Measurements from ENCODE around the gene RFXANK.

Gene RFXANK

DNA sequence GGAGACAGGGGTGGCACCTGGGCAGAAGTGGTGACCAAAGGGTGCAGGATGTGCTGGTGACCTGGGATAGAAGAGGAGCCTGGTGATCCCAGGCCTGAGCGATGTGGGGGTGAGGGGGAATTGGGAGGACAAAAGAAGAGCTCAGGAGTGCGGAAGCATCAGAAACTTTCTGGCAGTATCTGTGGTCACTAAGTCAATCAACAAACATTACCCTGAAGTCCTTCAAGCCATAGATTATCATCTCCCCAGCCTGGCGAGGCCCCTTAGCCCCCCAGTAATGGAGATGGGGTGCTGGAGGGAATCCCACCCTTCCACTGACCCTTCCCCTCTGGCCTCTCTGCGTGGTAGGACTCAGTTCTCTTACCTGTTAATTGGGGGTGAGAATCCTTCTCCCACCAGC is 32.5 kb upstream of the RFXANK start:
- ATAC-seq: no peak
- TF ChIP-seq ZNF8 (CRISPR knock-in tag; IDR thresholded peaks at IDR 0.05) (no peak), RARB (CRISPR knock-in tag; IDR thresholded peaks at IDR 0.05) (no peak), ARNTL (CRISPR knock-in tag; IDR thresholded peaks at IDR 0.05; ENCODE audit: borderline replicate concordance, low read depth) (no peak), ZC3H10 (CRISPR knock-in tag; IDR thresholded peaks at IDR 0.05) (no peak), OSR1 (CRISPR knock-in tag; IDR thresholded peaks at IDR 0.05) (no peak), ESRRG (CRISPR knock-in tag; IDR thresholded peaks at IDR 0.05) (no peak), ZFP3 (CRISPR knock-in tag; IDR thresholded peaks at IDR 0.05) (no peak), CSDC2 (CRISPR knock-in tag; IDR thresholded peaks at IDR 0.05) (no peak), SNAI2 (CRISPR knock-in tag; IDR thresholded peaks at IDR 0.05) (no peak), ISL1 (CRISPR knock-in tag; IDR thresholded peaks at IDR 0.05) (no peak), PPARA (CRISPR knock-in tag; IDR thresholded peaks at IDR 0.05; ENCODE audit: borderline replicate concordance) (no peak), TCF4 (CRISPR knock-in tag; IDR thresholded peaks at IDR 0.05; ENCODE audit: borderline replicate concordance) (no peak), TOX (CRISPR knock-in tag; IDR thresholded peaks at IDR 0.05; ENCODE audit: borderline replicate concordance) (no peak)
- TF ChIP-seq, protein P1, sequence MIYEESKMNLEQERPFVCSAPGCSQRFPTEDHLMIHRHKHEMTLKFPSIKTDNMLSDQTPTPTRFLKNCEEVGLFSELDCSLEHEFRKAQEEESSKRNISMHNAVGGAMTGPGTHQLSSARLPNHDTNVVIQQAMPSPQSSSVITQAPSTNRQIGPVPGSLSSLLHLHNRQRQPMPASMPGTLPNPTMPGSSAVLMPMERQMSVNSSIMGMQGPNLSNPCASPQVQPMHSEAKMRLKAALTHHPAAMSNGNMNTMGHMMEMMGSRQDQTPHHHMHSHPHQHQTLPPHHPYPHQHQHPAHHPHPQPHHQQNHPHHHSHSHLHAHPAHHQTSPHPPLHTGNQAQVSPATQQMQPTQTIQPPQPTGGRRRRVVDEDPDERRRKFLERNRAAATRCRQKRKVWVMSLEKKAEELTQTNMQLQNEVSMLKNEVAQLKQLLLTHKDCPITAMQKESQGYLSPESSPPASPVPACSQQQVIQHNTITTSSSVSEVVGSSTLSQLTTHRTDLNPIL (CRISPR knock-in tag; IDR thresholded peaks at IDR 0.05; ENCODE audit: low read depth): no peak

DNA sequence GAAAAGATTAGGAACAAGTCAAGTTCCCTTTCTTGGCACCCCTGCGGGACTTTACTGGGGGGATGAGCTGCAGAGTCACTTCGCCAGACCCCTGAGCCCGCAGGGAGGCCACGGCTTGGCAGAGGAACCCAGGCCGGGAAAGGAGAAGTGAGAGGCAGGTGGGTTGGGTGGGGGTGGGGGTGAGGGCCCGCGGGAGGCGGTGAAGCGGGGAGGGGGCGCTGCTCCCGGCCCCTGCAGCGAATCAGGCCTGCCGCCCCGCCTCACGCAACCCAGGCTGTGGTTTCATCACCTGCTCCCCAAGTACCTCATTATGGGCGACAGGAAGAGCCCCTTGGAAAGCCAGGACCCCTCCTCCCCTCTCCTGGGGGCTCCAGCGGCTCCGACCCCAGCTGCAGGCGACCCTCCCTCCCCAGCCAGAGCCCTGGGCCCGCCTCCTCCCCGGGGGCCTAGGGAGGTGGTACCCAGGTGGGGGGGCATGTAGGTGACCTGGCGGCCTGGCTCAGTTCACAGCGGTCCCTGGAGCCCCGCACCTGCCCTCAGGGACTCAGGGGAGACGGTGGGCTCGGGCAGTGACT is 31.5 kb upstream of the RFXANK start:
- ATAC-seq: no peak
- no peak for TF ChIP-seq ISL1 (CRISPR knock-in tag; IDR thresholded peaks at IDR 0.05)
- TF ChIP-seq SNAI2 (CRISPR knock-in tag; IDR thresholded peaks at IDR 0.05): no peak
- no peak for TF ChIP-seq PPARA (CRISPR knock-in tag; IDR thresholded peaks at IDR 0.05; ENCODE audit: borderline replicate concordance)
- no peak for TF ChIP-seq ARNTL (CRISPR knock-in tag; IDR thresholded peaks at IDR 0.05; ENCODE audit: borderline replicate concordance, low read depth)

- no peak for TF ChIP-seq ZNF565 (CRISPR knock-in tag; conservative IDR thresholded peaks at IDR 0.05; ENCODE audit: low read depth)
- TF ChIP-seq TCF4 (CRISPR knock-in tag; IDR thresholded peaks at IDR 0.05; ENCODE audit: borderline replicate concordance): no peak
- no peak for ATAC-seq
Measured at GRCh38 chr19:19162495-19162894, 29.6 kb upstream of the RFXANK start.

DNA sequence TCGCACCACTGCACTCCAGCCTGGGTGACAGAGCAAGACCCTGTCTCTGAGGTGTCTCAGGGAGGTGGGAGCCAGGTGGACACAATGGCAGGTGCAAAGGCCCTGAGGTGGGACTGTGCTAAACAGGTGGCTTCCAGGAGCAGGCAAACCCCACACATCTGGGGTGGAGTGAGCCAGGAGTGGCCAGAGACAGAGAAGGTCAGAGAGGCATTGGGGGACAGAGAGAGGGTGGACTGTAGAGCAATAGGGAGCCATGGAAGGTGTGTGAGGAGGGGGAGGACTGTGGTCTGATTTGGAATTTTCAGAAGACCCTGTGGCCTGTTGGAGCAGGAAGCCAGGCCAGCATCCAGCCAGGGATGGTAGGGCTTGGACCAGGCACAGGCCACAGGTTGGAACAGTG is 26.7 kb upstream of the RFXANK start:
- ATAC-seq: no peak
- no peak for TF ChIP-seq CSRNP3 (CRISPR knock-in tag; IDR thresholded peaks at IDR 0.05)
- TF ChIP-seq TSHZ2 (CRISPR knock-in tag; IDR thresholded peaks at IDR 0.05): no peak
- no peak for TF ChIP-seq ZC3H10 (CRISPR knock-in tag; IDR thresholded peaks at IDR 0.05)
- no peak for TF ChIP-seq ARNTL (CRISPR knock-in tag; IDR thresholded peaks at IDR 0.05; ENCODE audit: borderline replicate concordance, low read depth)
- no peak for TF ChIP-seq ZNF70 (CRISPR knock-in tag; IDR thresholded peaks at IDR 0.05)
- TF ChIP-seq POU6F1 (CRISPR knock-in tag; IDR thresholded peaks at IDR 0.05; ENCODE audit: borderline replicate concordance, low read depth): no peak
- no peak for TF ChIP-seq ZFP3 (CRISPR knock-in tag; IDR thresholded peaks at IDR 0.05)
- TF ChIP-seq ISL1 (CRISPR knock-in tag; IDR thresholded peaks at IDR 0.05): no peak
- no peak for TF ChIP-seq PPARA (CRISPR knock-in tag; IDR thresholded peaks at IDR 0.05; ENCODE audit: borderline replicate concordance)
- TF ChIP-seq, protein P1 (CRISPR knock-in tag; IDR thresholded peaks at IDR 0.05; ENCODE audit: low read depth): no peak
- no peak for TF ChIP-seq RARB (CRISPR knock-in tag; IDR thresholded peaks at IDR 0.05)
- TF ChIP-seq TOX (CRISPR knock-in tag; IDR thresholded peaks at IDR 0.05; ENCODE audit: borderline replicate concordance): no peak

Measured in SK-N-SH treated with all-trans-retinoic acid at 6 μM for 48 hours (cell line).